GM12872 (cell line): ENCODE data around the gene CDK12.

Experiments
- CTCF ChIP-seq: IDR thresholded peaks from 3 replicates; pipeline ENCODE4 v1.5.1; 2011; ENCODE audit warnings: low read depth, mild to moderate bottlenecking, low read length, moderate library complexity; ENCODE audit not compliant: insufficient read depth

Gene CDK12

GRCh38 chr17:39461113-39461925 is at the start of gene CDK12:
TSS of gene CDK12 (plus strand) at chr17:39461486. CDS start at chr17:39462072, 586 bp downstream.
- no peak for TF ChIP-seq CTCF

DNA sequence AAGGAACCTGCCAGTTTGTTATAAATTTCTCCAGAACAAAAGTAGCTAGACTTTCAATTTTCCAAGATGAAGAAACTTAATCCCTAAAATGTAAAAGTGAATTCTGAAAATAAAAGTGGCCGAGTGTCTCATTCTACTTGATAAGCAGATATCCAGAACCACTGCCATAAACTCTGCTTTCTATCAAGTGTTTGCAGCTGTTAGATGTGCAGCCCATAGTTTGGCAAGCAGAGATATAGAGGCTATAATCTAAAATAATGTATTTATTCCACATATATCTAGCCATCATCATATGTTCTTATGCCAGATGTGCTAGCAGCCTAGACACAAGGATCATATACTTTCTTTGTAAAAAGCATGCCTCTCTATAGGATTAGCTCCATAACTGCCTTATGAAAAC is 45.1 kb upstream of the CDK12 start:
- no peak for TF ChIP-seq CTCF

GRCh38 chr17:39429600-39429999 is 31.7 kb upstream of the CDK12 start:
- TF ChIP-seq CTCF, result no peak

GRCh38 chr17:39443326-39443725 is 18.0 kb upstream of the CDK12 start:
- no peak for TF ChIP-seq CTCF

DNA sequence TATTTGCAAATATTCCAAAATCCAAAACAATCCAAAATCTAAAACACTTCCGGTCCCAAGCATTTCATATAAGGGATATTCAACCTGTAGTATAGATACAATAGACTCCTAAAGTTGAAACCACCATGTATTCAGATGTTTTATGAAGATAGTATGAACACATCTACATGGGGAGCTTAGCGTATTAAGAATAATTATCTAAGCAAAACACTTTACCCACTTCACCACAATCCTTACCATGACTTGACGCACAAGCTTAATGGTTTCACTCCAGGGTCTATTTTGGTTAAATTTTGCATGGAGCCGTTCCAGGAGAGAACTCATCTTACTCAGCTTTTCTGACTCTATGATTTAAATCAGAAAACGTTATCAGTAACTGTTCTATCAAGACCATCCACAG is 13.7 kb upstream of the CDK12 start:
- TF ChIP-seq CTCF, result no peak

- no peak for TF ChIP-seq CTCF
These were observed 11.2 kb upstream of the CDK12 start for GRCh38 chr17:39450051-39450450.

DNA sequence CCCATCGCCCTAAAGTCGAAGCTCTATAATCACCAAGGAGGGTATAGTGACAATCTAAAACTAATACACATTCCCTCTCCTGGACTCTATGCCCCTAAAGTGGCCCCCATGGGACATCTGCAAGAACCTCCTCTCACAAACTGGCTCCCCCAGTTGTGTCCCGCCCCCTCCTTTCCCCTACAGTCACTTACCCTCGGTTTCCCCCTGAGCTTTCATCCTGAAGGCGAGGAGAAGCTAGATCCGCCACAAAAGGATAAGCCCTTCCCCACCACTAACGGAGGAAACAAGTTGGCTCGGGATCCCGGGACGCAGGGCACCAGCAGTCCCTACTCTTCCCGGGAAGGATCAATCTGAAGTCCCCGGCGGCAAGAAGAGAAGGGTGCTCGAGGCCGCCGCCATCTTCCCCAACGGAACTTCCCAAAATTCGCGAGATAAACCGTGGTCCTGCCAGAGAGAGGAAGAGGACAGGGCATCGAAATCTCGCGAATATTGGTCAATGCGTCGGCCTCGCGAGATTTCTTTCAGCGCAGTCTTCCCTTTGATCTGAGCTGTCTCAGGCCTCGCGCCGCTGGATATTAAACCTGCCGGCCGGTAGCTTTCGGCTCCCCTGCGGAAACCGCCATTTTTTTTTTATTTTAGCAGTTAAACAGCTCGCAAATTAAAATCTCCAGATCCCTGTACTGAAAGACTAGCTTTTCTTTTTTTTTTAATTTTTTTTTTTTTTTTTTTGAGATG is 10.3 kb upstream of the CDK12 start, which contains the start of gene MED1:
Gene MED1, minus strand, starts transcription at position 417 of the 735 bp plus-strand sequence. Its CDS starts 201 bp downstream, at position 216.
- TF ChIP-seq CTCF, result no peak
